HUES6 (cell line): ENCODE results near the gene DCD.

Experiments used
- H3K27ac ChIP-seq: 2 replicates; pipeline ENCODE4 v1.7.0; 2013; ENCODE audit warnings: low read depth, mild to moderate bottlenecking, low read length, inconsistent platforms
- H3K27me3 ChIP-seq: 2 replicates; pipeline ENCODE4 v1.6.1; 2013; ENCODE audit warnings: low read length; ENCODE audit not compliant: control insufficient read depth, insufficient read depth
- H3K36me3 ChIP-seq: 2 replicates; pipeline ENCODE4 v1.6.1; 2013; ENCODE audit warnings: low read length; ENCODE audit not compliant: control insufficient read depth, insufficient read depth
- H3K4me1 ChIP-seq: 2 replicates; pipeline ENCODE4 v1.6.1; 2013; ENCODE audit warnings: low read length; ENCODE audit not compliant: control insufficient read depth, insufficient read depth
- H3K4me3 ChIP-seq: 2 replicates; pipeline ENCODE4 v1.5.1; 2013; ENCODE audit warnings: low read depth, low read length
- H3K9ac ChIP-seq: one replicate; pipeline ENCODE4 v1.6.1; 2013; ENCODE audit warnings: mild to moderate bottlenecking, low read length
- H3K9me3 ChIP-seq: 2 replicates; pipeline ENCODE4 v1.6.1; 2013; ENCODE audit warnings: low read depth, low read length; ENCODE audit not compliant: control insufficient read depth, insufficient read depth

DCD gene

DNA sequence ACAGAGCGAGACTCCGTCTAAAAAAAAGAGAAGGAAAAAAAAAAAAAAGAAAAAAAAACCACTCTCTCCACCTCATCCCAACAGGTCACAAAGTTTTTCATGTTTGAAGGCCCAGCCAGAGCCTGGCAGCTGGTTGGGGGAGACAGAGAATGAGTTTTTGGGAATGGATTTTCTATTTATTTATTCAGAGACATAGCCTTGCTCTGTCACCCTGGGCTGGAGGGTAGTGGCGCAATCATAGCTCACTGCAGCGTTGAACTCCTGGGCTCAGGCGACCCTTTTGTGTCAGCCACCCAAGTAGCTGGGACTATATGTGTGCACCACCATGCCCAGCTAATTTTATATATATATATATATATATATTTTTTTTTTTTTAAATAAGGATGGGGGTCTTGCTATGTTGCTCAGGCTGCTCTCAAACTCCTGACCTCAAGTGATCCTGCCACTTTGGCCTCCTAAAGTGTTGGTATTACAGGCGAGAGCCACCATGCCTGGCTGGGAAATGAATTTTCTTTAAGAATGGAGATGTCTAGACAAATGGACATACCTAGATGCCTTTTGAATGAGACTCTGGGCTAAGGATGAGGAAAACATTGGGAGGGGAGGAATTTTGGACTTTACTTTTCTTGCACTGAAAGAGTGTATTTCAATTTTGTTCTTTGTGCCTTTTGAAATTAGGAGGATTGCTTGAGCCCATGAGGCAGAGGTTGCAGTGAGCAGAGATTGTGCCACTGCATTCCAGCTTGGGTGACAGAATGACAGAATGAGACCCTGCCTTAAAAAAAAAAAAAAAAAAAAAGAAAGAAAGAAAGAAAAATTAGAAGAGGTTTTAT lies 42.8 kb downstream of the DCD start:
- H3K27me3 ChIP-seq = peaks cover 34% of the 10 kb centered on the region
- no peak overlapping the region for H3K4me3 ChIP-seq
- H3K36me3 ChIP-seq = no peaks in the 10 kb centered on the region
- 0 out of 2 replicates have a peak, but pooled peaks cover 3% of the 10 kb centered on the region for H3K4me1 ChIP-seq
- H3K27ac ChIP-seq = no peak overlapping the region
- no peaks in the 10 kb centered on the region for H3K9me3 ChIP-seq
- no peak overlapping the region for H3K9ac ChIP-seq

DNA sequence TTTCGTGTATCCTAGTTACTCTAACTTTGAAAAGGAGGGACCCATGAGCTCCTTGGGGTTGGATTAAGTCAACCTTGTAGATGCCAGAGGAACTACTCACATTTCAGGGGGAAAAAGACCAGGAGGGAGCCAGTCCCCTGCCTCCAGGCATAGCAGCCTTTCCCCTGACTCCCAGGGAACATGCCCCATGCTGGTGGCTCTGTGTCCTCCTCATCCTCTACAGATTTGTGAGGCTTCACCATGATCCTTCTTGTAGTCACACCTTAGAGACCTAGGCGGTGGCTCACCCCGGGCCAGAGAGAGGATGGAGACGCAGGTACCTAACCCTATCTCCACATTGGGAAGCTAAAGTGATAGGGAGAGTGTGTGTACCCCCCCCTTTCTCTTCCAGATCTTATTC lies 43.7 kb downstream of the DCD start:
- no peak overlapping the region for H3K9ac ChIP-seq
- no peaks in the 10 kb centered on the region for H3K36me3 ChIP-seq
- H3K4me1 ChIP-seq = 0 out of 2 replicates have a peak, but pooled peaks cover 3% of the 10 kb centered on the region
- peaks cover 25% of the 10 kb centered on the region for H3K27me3 ChIP-seq
- H3K27ac ChIP-seq = no peak overlapping the region
- H3K9me3 ChIP-seq = no peaks in the 10 kb centered on the region
- H3K4me3 ChIP-seq = no peak overlapping the region

DNA sequence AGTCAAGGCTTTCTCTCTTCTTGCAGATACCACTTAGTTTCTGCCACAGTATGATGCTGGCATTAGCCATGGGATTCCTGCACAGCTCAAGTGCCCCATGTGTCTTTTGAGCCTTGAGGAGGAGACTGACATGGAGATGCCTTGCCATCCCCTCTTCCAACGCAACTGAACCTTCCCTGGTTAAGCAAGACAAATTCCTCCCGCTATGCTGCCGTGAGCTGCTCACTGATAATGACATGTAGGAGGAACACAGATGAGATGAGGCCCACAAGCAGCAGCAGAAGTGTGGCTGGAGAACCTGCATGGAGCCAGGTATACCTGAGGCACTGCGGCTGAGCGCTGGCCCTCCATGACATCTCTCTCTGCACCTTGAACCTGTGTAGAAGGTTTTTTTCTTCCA lies 44.3 kb downstream of the DCD start:
- Histone ChIP-seq H3K4me3 (no peak overlapping the region), H3K27me3 (peaks cover 20% of the 10 kb centered on the region), H3K36me3 (no peaks in the 10 kb centered on the region), H3K4me1 (peaks cover 3% of the 10 kb centered on the region; the same call in 1 of the 2 replicates), H3K27ac (no peak overlapping the region), H3K9ac (no peak overlapping the region), H3K9me3 (no peaks in the 10 kb centered on the region)

DNA sequence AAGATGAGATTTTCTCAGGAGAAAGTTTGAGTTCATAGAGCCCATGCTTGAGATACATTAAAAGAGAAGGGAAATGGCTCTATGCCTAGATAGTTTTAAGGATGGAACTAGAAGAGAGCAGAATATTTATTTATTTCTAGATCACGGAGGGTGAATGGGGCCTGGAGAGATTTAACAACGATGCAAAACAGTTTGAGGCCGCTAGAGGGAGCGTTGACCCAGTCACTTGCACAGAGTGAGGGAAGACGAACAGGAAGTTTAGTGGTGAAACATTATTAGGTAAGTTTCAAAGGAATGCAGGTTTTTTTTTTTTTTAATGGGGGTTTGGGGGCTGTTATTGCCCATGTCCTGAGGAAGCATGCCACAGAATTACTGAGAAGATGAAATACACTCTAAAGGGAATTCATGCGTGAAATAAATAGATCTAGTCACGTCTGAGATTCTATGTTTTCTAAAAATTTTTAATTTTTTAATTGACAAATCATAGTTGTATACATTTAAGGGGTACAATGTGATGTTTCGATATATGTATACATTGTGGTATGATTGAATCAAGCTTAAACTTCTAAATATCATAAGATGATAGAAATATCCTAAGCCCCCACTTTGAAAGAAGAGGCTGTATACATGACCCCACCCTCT lies 44.9 kb downstream of the DCD start:
- Histone ChIP-seq H3K9me3 (no peaks in the 10 kb centered on the region), H3K4me3 (no peak overlapping the region)

DNA sequence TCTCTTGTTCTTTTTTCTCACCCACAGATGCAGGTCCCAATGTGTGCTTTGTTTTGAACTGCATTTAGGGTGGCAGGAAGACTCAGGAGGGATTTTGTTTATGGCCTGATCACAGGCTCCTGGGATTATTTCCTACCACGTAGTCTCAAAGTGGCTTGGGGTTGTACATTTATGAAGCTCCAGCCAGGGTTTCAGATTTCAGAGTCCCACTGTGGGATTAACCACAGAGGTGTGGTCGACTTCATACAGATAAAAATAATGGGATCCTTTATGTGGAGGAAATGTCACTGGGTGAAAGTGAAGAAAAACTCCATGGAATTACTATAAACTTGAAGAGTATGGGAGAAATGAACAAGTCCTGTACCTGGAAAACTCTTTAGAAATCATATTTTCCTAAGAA lies 45.5 kb downstream of the DCD start:
- H3K27me3 ChIP-seq = peaks cover 8% of the 10 kb centered on the region
- no peaks in the 10 kb centered on the region for H3K36me3 ChIP-seq
- H3K4me1 ChIP-seq = no peaks in the 10 kb centered on the region; the same call in 1 of the 2 replicates
- H3K9me3 ChIP-seq = no peaks in the 10 kb centered on the region
- H3K9ac ChIP-seq = no peak overlapping the region
- H3K27ac ChIP-seq = no peak overlapping the region
- H3K4me3 ChIP-seq = no peak overlapping the region

More for the DNA sequence above, 44.9 kb downstream of the DCD start:
- Histone ChIP-seq H3K27me3 (peaks cover 14% of the 10 kb centered on the region), H3K9ac (no peak overlapping the region), H3K27ac (no peak overlapping the region), H3K36me3 (no peaks in the 10 kb centered on the region), H3K4me1 (peaks cover 3% of the 10 kb centered on the region; the same call in 1 of the 2 replicates)

DNA sequence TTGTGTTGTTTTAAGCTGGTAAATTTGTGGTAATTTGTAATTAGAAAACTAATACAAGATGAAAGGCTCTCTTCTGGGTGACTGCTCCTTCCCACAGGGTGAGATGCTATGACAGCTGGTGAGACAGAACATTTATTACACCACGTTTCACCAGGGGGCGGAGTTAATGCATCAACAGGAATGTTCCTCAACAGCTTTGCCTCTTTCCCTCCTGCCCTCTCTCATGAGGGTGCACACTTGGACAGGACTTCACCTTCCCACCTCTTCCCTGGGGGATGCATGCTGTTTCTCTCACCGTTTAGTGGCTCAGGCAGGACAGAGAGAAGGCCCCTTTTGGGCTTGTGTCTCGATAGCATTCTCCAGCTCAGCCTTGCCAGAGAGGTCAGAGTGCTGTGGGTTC lies 46.3 kb downstream of the DCD start:
- H3K4me3 ChIP-seq = no peak overlapping the region
- no peak overlapping the region for H3K27ac ChIP-seq
- no peaks in the 10 kb centered on the region; the same call in 1 of the 2 replicates for H3K4me1 ChIP-seq
- no peaks in the 10 kb centered on the region for H3K36me3 ChIP-seq
- no peaks in the 10 kb centered on the region for H3K27me3 ChIP-seq
- H3K9me3 ChIP-seq = no peaks in the 10 kb centered on the region
- no peak overlapping the region for H3K9ac ChIP-seq

DNA sequence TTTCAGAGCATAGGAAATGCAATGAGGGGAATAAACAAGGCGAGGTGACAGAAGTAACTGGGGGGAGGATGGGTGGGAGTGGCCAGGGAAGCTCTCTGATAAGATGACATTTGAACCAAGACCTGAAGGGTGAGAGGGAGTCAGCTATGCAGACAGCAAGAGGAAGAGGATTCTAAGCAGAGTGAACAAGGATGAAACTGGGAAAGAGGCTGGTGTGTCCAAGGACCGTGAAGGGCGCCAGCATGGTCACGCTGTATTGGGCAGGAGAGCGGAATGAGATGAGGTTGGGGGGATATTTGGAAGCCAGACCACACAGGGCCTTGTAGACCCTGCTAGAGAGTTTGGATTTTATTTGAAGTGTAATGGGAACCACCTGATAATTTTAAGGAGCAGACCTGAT lies 49.2 kb downstream of the DCD start:
- H3K9ac ChIP-seq = no peak overlapping the region
- H3K4me3 ChIP-seq = no peak overlapping the region
- H3K27ac ChIP-seq = no peak overlapping the region
- H3K36me3 ChIP-seq = no peaks in the 10 kb centered on the region
- H3K4me1 ChIP-seq = no peaks in the 10 kb centered on the region; the same call in 1 of the 2 replicates
- H3K9me3 ChIP-seq = no peaks in the 10 kb centered on the region
- H3K27me3 ChIP-seq = peaks cover 14% of the 10 kb centered on the region

DNA sequence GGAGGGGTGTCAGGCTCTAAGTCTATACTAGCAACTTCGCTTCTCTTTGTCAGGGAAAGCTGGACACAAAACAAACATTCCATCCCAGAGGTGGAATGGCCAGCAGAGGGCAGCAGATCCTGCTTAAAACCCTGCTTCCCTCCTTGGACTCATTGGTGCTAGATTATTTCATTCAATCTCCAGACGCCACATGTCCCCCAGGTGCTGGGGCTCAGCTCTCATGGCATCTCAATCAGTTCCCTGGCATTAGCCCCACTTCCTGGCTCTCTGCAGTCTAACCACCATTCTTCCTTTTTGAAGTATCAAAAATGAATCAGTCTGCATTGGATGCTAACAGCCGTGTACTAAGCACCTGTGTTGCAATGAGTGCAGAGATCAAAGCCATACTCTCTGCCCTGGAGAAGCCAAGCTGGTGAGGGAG lies 51.6 kb downstream of the DCD start:
- Histone ChIP-seq H3K27me3 (peaks cover 28% of the 10 kb centered on the region), H3K36me3 (no peaks in the 10 kb centered on the region), H3K9me3 (no peaks in the 10 kb centered on the region), H3K27ac (no peak overlapping the region), H3K4me1 (no peaks in the 10 kb centered on the region; the same call in 1 of the 2 replicates), H3K4me3 (no peak overlapping the region), H3K9ac (no peak overlapping the region)

DNA sequence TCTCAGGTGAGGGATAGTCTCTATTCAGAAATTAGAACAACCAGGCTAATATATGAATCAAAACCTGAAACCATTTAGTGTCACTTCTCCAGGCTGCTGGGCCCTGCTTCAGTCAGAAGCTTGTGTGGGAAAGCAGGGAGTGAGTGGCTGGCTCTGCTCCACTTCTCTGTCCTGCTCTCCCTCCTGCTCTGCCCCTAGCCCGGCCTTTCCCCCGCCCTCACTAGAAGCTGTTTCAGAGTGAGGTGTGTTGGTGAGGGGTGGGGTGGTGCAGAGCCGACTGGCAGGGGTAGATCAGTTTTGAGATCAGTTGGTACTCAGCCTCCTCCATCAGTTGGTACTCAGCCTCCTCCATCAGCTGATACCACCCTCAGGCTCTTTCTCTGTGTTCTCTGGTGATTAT lies 52.7 kb downstream of the DCD start:
- H3K36me3 ChIP-seq = no peaks in the 10 kb centered on the region
- H3K4me1 ChIP-seq = peaks cover 10% of the 10 kb centered on the region
- H3K9me3 ChIP-seq = no peaks in the 10 kb centered on the region
- H3K9ac ChIP-seq = no peak overlapping the region
- no peak overlapping the region for H3K4me3 ChIP-seq
- peaks cover 35% of the 10 kb centered on the region for H3K27me3 ChIP-seq
- no peak overlapping the region for H3K27ac ChIP-seq
